Midbrain (tissue), 1 donor: ENCODE data around the gene ARID4B.

Experiments
- DNase-seq: peaks from one replicate; lab custom pipeline; 2025; lab: John Stamatoyannopoulos, UW

The ARID4B gene

GRCh38 chr1:235127203-235127602 lies 200.8 kb downstream of the ARID4B start:
- no peak for DNase-seq

DNA sequence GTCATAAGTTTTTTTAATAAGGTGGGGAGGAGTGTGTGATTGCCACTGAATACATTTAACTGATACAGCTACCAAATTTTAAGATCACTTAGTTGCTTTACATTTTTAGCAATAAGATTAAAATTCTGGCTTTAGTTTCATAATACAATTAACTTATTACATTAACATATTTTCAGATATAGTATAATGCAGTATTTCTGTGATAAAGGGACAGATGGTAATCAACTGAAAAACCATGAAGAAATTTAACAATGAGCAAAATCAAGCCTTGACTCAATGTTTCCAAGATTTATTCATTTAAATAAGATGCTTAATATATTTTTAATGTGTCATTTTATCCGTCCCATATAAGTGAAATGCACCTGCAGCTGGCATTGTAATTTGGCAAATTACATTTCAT lies 203.3 kb downstream of the ARID4B start:
- no peak for DNase-seq

- DNase-seq, result no peak
Measured at GRCh38 chr1:235124111-235124510, 203.9 kb downstream of the ARID4B start.

DNA sequence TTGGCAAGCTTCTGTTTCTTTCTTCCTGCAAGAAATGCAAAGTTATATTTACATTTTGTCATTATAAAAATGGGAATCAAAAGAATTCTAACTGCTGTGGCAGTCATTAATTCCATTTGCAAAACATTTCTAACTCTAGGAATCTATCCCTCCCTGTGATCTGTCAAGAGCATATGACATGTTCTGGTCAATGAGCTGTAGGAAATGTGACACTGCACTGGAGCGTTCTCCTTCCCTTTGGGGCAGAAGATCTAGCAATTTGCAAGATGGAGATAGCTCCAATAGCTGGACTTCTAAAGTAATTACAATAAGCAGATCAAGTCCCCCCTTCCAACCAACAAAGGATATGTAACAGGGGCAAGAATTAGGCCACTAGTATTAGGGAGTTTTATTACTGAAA lies 205.6 kb downstream of the ARID4B start:
- DNase-seq, result no peak
